PC-3 (cell line): Measurements from ENCODE around the gene C6. TPM values are rescaled to one million over a fixed set of nuclear protein-coding genes. Genes with fewer than 3 reads are reported as not detected.

Source experiments
- ATAC-seq: fragments of 200-7000 bp; cut with Tn5 transposase; 2 replicates; pipeline ENCODE4 v1.9.1; 2020; ENCODE audit warnings: mild to moderate bottlenecking, moderate library complexity
- BruUV-seq: library from RNA; stranded (reverse); fragments of 400-500 nt; replicated peaks from 2 replicates; lab custom pipeline; 2021; lab: Mats Ljungman, UMichigan
- CTCF ChIA-PET: fragments of 300-600 bp; sonication (Branson Sonifier 250); formaldehyde crosslinking; loops from one replicate; lab custom pipeline; 2022; ENCODE audit warnings: antibody characterized with exemption; lab: Charles Lee
- POLR2A ChIA-PET: fragments of 300-600 bp; sonication (Branson Sonifier 250); formaldehyde crosslinking; loops from one replicate; lab custom pipeline; 2022; ENCODE audit warnings: antibody characterized with exemption; ENCODE audit not compliant: unreplicated experiment; lab: Charles Lee
- DNase-seq: peaks from one replicate; pipeline ENCODE4 v3.0.0-alpha.2; 2015
- H2AFZ ChIP-seq: fragments of 300-600 bp; sonication (generic); 2 replicates; pipeline ENCODE4 v1.6.0; 2016; ENCODE audit warnings: antibody characterized with exemption, low read length
- H3F3A ChIP-seq: fragments of 300-600 bp; sonication (generic); one replicate; pipeline ENCODE4 v1.6.0; 2017; ENCODE audit warnings: antibody characterized with exemption, low read length, control low read depth, mild to moderate bottlenecking; ENCODE audit not compliant: unreplicated experiment
- H3K27ac ChIP-seq: fragments of 300-600 bp; sonication (generic); 2 replicates; pipeline ENCODE4 v1.5.1; 2016; ENCODE audit warnings: mild to moderate bottlenecking, low read length
- H3K27me3 ChIP-seq: fragments of 300-600 bp; sonication (generic); 2 replicates; pipeline ENCODE4 v1.6.1; 2016; ENCODE audit warnings: low read length, mixed read lengths
- H3K36me3 ChIP-seq: fragments of 300-600 bp; sonication (generic); 2 replicates; pipeline ENCODE4 v1.6.1; 2016; ENCODE audit warnings: low read depth, mixed run types, low read length, mixed read lengths
- H3K4me1 ChIP-seq: fragments of 300-600 bp; sonication (generic); 2 replicates; pipeline ENCODE4 v1.5.1; 2016; ENCODE audit warnings: low read length; ENCODE audit not compliant: insufficient read depth
- H3K4me2 ChIP-seq: fragments of 300-600 bp; sonication (generic); 2 replicates; pipeline ENCODE4 v1.6.0; 2016; ENCODE audit warnings: low read length
- H3K4me3 ChIP-seq: fragments of 300-600 bp; sonication (generic); 2 replicates; pipeline ENCODE4 v1.5.1; 2016; ENCODE audit warnings: mild to moderate bottlenecking, low read length, mixed read lengths
- H3K79me2 ChIP-seq: fragments of 300-600 bp; sonication (generic); 2 replicates; pipeline ENCODE4 v1.6.1; 2017; ENCODE audit warnings: low read length, mixed read lengths
- H3K9ac ChIP-seq: fragments of 300-600 bp; sonication (generic); 2 replicates; pipeline ENCODE4 v1.6.0; 2016; ENCODE audit warnings: mild to moderate bottlenecking, low read length
- H3K9me2 ChIP-seq: fragments of 300-600 bp; sonication (generic); replicated peaks from 2 replicates; pipeline ENCODE4 v1.6.1; 2016; ENCODE audit warnings: mixed run types, low read length, mixed read lengths
- H3K9me3 ChIP-seq: fragments of 300-600 bp; sonication (generic); 2 replicates; pipeline ENCODE4 v1.6.1; 2016; ENCODE audit warnings: low read length, mixed read lengths
- H4K20me1 ChIP-seq: fragments of 300-600 bp; sonication (generic); 2 replicates; pipeline ENCODE4 v1.6.1; 2016; ENCODE audit warnings: low read length, mixed read lengths
- CTCF ChIP-seq: fragments of 300-600 bp; sonication (generic); conservative IDR thresholded peaks from 2 replicates; pipeline ENCODE4 v1.5.1; 2017; ENCODE audit warnings: antibody characterized with exemption, low read depth, mild to moderate bottlenecking, low read length
- EZH2 ChIP-seq: fragments of 300-600 bp; sonication (generic); IDR thresholded peaks from one replicate; pipeline ENCODE4 v1.6.1; 2017; ENCODE audit warnings: antibody characterized with exemption, mild to moderate bottlenecking, low read length; ENCODE audit not compliant: unreplicated experiment
- EZH2phosphoT487 ChIP-seq: fragments of 300-600 bp; sonication (generic); IDR thresholded peaks from 2 replicates; pipeline ENCODE4 v1.6.1; 2018; ENCODE audit warnings: mild to moderate bottlenecking, antibody characterized with exemption, low read length, borderline replicate concordance
- intact Hi-C: fragments of 100-400 bp; cut with micrococcal nuclease; formaldehyde crosslinking; loops from 2 replicates; pipeline ENCODE4 v1.9.0; 2023
- total RNA-seq: library from RNA; depleted of rRNA; stranded (reverse); fragments of >200 nt; gene quantifications from 2 replicates; pipeline ENCODE4 v1.2.3, GENCODE V29; 2014

C6 gene
- total RNA-seq, 1 experiment from 2014 or later, result not detected

GRCh38 chr5:41240985-41241384 lies 27.7 kb upstream of the C6 start:
- TF ChIP-seq CTCF, result no peak
- no peak for TF ChIP-seq EZH2
- H3K9me3 ChIP-seq, result no peaks in the 10 kb centered on the region
- no peak overlapping the region for H3K9ac ChIP-seq
- H4K20me1 ChIP-seq, result no peaks in the 10 kb centered on the region
- no peak overlapping the region for H3K4me3 ChIP-seq
- intact Hi-C loops, result loop anchor here (10.0 kb wide), 1 partner anchor 246 kb away; no protein-coding TSS in a partner anchor
- H3K36me3 ChIP-seq, result no peaks in the 10 kb centered on the region
- H3K27ac ChIP-seq, result no peak overlapping the region
- no TSS peak for BruUV-seq
- no peaks in the 10 kb centered on the region for H3K27me3 ChIP-seq
- CTCF ChIA-PET, result no interaction called here
- peak; percentile 22; the same call in 1 of the 2 replicates for ATAC-seq
- DNase-seq, result no peak
- H2AFZ ChIP-seq, result no peak overlapping the region
- H3K79me2 ChIP-seq, result no peaks in the 10 kb centered on the region
- POLR2A ChIA-PET, result no interaction called here
- no peak overlapping the region for H3K4me2 ChIP-seq
- H3K9me2 ChIP-seq, result no peaks in the 10 kb centered on the region
- H3F3A ChIP-seq, result no peaks in the 10 kb centered on the region
- peaks cover 4% of the 10 kb centered on the region for H3K4me1 ChIP-seq

- ChIA-PET POLR2A (no interaction called here), CTCF (no interaction called here)
- Histone ChIP-seq H3K27me3 (no peaks in the 10 kb centered on the region), H3K9me2 (no peaks in the 10 kb centered on the region), H3K36me3 (no peaks in the 10 kb centered on the region), H3K27ac (no peak overlapping the region), H3F3A (no peaks in the 10 kb centered on the region), H3K4me1 (no peaks in the 10 kb centered on the region), H3K79me2 (no peaks in the 10 kb centered on the region), H4K20me1 (no peaks in the 10 kb centered on the region), H3K4me3 (no peak overlapping the region), H3K4me2 (no peak overlapping the region), H3K9ac (no peak overlapping the region), H3K9me3 (no peaks in the 10 kb centered on the region), H2AFZ (no peak overlapping the region)
- DNase-seq, result no peak
- intact Hi-C loops, result loop anchor here (10.0 kb wide), 1 partner anchor 246 kb away; no protein-coding TSS in a partner anchor
- ATAC-seq, result no peak
- no peak for TF ChIP-seq EZH2
- TF ChIP-seq EZH2phosphoT487, result no peak
- TF ChIP-seq CTCF, result no peak
- no TSS peak for BruUV-seq
These were observed 27.1 kb upstream of the C6 start for GRCh38 chr5:41240390-41240789.

GRCh38 chr5:41234475-41234874 lies 21.1 kb upstream of the C6 start:
- BruUV-seq, result no TSS peak
- Histone ChIP-seq H3K4me2 (no peak overlapping the region), H3K27ac (no peak overlapping the region), H4K20me1 (no peaks in the 10 kb centered on the region), H3K79me2 (no peaks in the 10 kb centered on the region), H3K9me3 (0 out of 2 replicates have a peak, but pooled peaks cover 10% of the 10 kb centered on the region), H3K9me2 (no peaks in the 10 kb centered on the region), H3F3A (no peaks in the 10 kb centered on the region), H3K9ac (no peak overlapping the region), H3K27me3 (no peaks in the 10 kb centered on the region), H2AFZ (no peak overlapping the region), H3K4me3 (no peak overlapping the region), H3K4me1 (no peaks in the 10 kb centered on the region), H3K36me3 (no peaks in the 10 kb centered on the region; the same call in 1 of the 2 replicates)
- ChIA-PET POLR2A (no interaction called here), CTCF (no interaction called here)
- intact Hi-C loops, result loop anchor here (5.0 kb wide), 1 partner anchor 47 kb away; no protein-coding TSS in a partner anchor
- no peak for DNase-seq
- TF ChIP-seq EZH2phosphoT487 (no peak), CTCF (no peak)
- ATAC-seq, result peak; percentile 64
